Measurements from ENCODE around the gene ANKRD44.

Gene ANKRD44

GRCh38 chr2:197121255-197121654, 189.3 kb downstream of the ANKRD44 start:
- Mint-ChIP-seq H3K4me3 (no peak overlapping the region), H3K27ac (peak overlapping the region; percentile 82), H3K36me3 (peaks cover 20% of the 10 kb centered on the region), H3K27me3 (no peaks in the 10 kb centered on the region), H3K9me3 (no peaks in the 10 kb centered on the region), H3K4me1 (peaks cover 59% of the 10 kb centered on the region)

- Mint-ChIP-seq H3K27me3 (no peaks in the 10 kb centered on the region), H3K4me1 (peaks cover 57% of the 10 kb centered on the region), H3K36me3 (peaks cover 13% of the 10 kb centered on the region), H3K4me3 (peak overlapping the region; percentile 64), H3K9me3 (no peaks in the 10 kb centered on the region), H3K27ac (peak overlapping the region; percentile 92)
These were observed 194.2 kb downstream of the ANKRD44 start for GRCh38 chr2:197116306-197116879.

- no peaks in the 10 kb centered on the region for H3K27me3 Mint-ChIP-seq
- peak overlapping the region; percentile 92 for H3K27ac Mint-ChIP-seq
- no peaks in the 10 kb centered on the region for H3K9me3 Mint-ChIP-seq
- H3K4me3 Mint-ChIP-seq, result no peak overlapping the region
- H3K36me3 Mint-ChIP-seq, result peaks cover 8% of the 10 kb centered on the region
- H3K4me1 Mint-ChIP-seq, result peaks cover 52% of the 10 kb centered on the region
These were observed 195.3 kb downstream of the ANKRD44 start for GRCh38 chr2:197115325-197115724.

- Mint-ChIP-seq H3K9me3 (no peaks in the 10 kb centered on the region), H3K27ac (peak overlapping the region; percentile 33), H3K4me1 (peaks cover 41% of the 10 kb centered on the region), H3K27me3 (no peaks in the 10 kb centered on the region), H3K36me3 (peaks cover 5% of the 10 kb centered on the region), H3K4me3 (no peak overlapping the region)
These were observed 197.3 kb downstream of the ANKRD44 start for GRCh38 chr2:197113275-197113711.

GRCh38 chr2:197109326-197109725, 201.3 kb downstream of the ANKRD44 start:
- peaks cover 1% of the 10 kb centered on the region for H3K36me3 Mint-ChIP-seq
- peaks cover 18% of the 10 kb centered on the region for H3K4me1 Mint-ChIP-seq
- no peak overlapping the region for H3K27ac Mint-ChIP-seq
- no peaks in the 10 kb centered on the region for H3K9me3 Mint-ChIP-seq
- H3K4me3 Mint-ChIP-seq, result no peak overlapping the region
- no peaks in the 10 kb centered on the region for H3K27me3 Mint-ChIP-seq

GRCh38 chr2:197108758-197109157, 201.8 kb downstream of the ANKRD44 start:
- Mint-ChIP-seq H3K36me3 (peaks cover 1% of the 10 kb centered on the region), H3K27ac (no peak overlapping the region), H3K27me3 (no peaks in the 10 kb centered on the region), H3K4me1 (peaks cover 16% of the 10 kb centered on the region), H3K4me3 (no peak overlapping the region), H3K9me3 (no peaks in the 10 kb centered on the region)

- H3K4me1 Mint-ChIP-seq, result peaks cover 8% of the 10 kb centered on the region
- H3K27me3 Mint-ChIP-seq, result no peaks in the 10 kb centered on the region
- no peak overlapping the region for H3K4me3 Mint-ChIP-seq
- peaks cover 3% of the 10 kb centered on the region for H3K36me3 Mint-ChIP-seq
- no peaks in the 10 kb centered on the region for H3K9me3 Mint-ChIP-seq
- peak overlapping the region; percentile 30 for H3K27ac Mint-ChIP-seq
These were observed 203.0 kb downstream of the ANKRD44 start for GRCh38 chr2:197107291-197108269.

GRCh38 chr2:197103363-197103762, 207.2 kb downstream of the ANKRD44 start:
- Mint-ChIP-seq H3K36me3 (peaks cover 12% of the 10 kb centered on the region), H3K27ac (no peak overlapping the region), H3K9me3 (no peaks in the 10 kb centered on the region), H3K27me3 (no peaks in the 10 kb centered on the region), H3K4me1 (peaks cover 16% of the 10 kb centered on the region), H3K4me3 (no peak overlapping the region)

- H3K27ac Mint-ChIP-seq, result peak overlapping the region; percentile 52
- H3K9me3 Mint-ChIP-seq, result no peaks in the 10 kb centered on the region
- peaks cover 19% of the 10 kb centered on the region for H3K36me3 Mint-ChIP-seq
- H3K4me1 Mint-ChIP-seq, result peaks cover 20% of the 10 kb centered on the region
- no peak overlapping the region for H3K4me3 Mint-ChIP-seq
- H3K27me3 Mint-ChIP-seq, result no peaks in the 10 kb centered on the region
These were observed 208.3 kb downstream of the ANKRD44 start for GRCh38 chr2:197102231-197102630.

- no peaks in the 10 kb centered on the region for H3K9me3 Mint-ChIP-seq
- H3K27ac Mint-ChIP-seq, result no peak overlapping the region
- H3K36me3 Mint-ChIP-seq, result peaks cover 19% of the 10 kb centered on the region
- H3K27me3 Mint-ChIP-seq, result no peaks in the 10 kb centered on the region
- H3K4me3 Mint-ChIP-seq, result no peak overlapping the region
- H3K4me1 Mint-ChIP-seq, result peaks cover 24% of the 10 kb centered on the region
These were observed 209.1 kb downstream of the ANKRD44 start for GRCh38 chr2:197101519-197101918.

GRCh38 chr2:197097578-197098366, 212.8 kb downstream of the ANKRD44 start:
- peaks cover 21% of the 10 kb centered on the region for H3K36me3 Mint-ChIP-seq
- H3K4me3 Mint-ChIP-seq, result no peak overlapping the region
- H3K9me3 Mint-ChIP-seq, result no peaks in the 10 kb centered on the region
- H3K27ac Mint-ChIP-seq, result peak overlapping the region; percentile 76
- H3K4me1 Mint-ChIP-seq, result peaks cover 28% of the 10 kb centered on the region
- no peaks in the 10 kb centered on the region for H3K27me3 Mint-ChIP-seq

GRCh38 chr2:197096649-197097048, 213.9 kb downstream of the ANKRD44 start:
- Mint-ChIP-seq H3K36me3 (peaks cover 22% of the 10 kb centered on the region), H3K27ac (peak overlapping the region; percentile 92), H3K4me1 (peaks cover 24% of the 10 kb centered on the region), H3K4me3 (no peak overlapping the region), H3K9me3 (no peaks in the 10 kb centered on the region), H3K27me3 (no peaks in the 10 kb centered on the region)

- H3K9me3 Mint-ChIP-seq, result no peaks in the 10 kb centered on the region
- peak overlapping the region; percentile 73 for H3K27ac Mint-ChIP-seq
- H3K36me3 Mint-ChIP-seq, result peaks cover 19% of the 10 kb centered on the region
- no peaks in the 10 kb centered on the region for H3K27me3 Mint-ChIP-seq
- H3K4me3 Mint-ChIP-seq, result no peak overlapping the region
- H3K4me1 Mint-ChIP-seq, result peaks cover 31% of the 10 kb centered on the region
These were observed 218.1 kb downstream of the ANKRD44 start for GRCh38 chr2:197092431-197092830.

GRCh38 chr2:197090742-197091367, 219.7 kb downstream of the ANKRD44 start:
- Mint-ChIP-seq H3K9me3 (no peaks in the 10 kb centered on the region), H3K4me1 (peaks cover 25% of the 10 kb centered on the region), H3K4me3 (no peak overlapping the region), H3K27ac (no peak overlapping the region), H3K36me3 (peaks cover 18% of the 10 kb centered on the region), H3K27me3 (no peaks in the 10 kb centered on the region)

GRCh38 chr2:197089655-197090054, 220.9 kb downstream of the ANKRD44 start:
- Mint-ChIP-seq H3K4me3 (no peak overlapping the region), H3K9me3 (no peaks in the 10 kb centered on the region), H3K36me3 (peaks cover 16% of the 10 kb centered on the region), H3K27ac (peak overlapping the region; percentile 66), H3K27me3 (no peaks in the 10 kb centered on the region), H3K4me1 (peaks cover 21% of the 10 kb centered on the region)

Measured in activated naive CD4-positive, alpha-beta T cell treated with anti-CD3 and anti-CD28 coated beads, Interleukin-2, amount 50 U/mL, for 24 hours (primary cell).